GM18526 (cell line): ENCODE results near the gene PDE4D.

ENCODE experiments used
- POLR2A ChIP-seq: IDR thresholded peaks from 3 replicates; pipeline ENCODE4 v1.6.1; 2011; ENCODE audit not compliant: insufficient read length; ENCODE audit errors: extremely low read depth

Gene PDE4D

DNA sequence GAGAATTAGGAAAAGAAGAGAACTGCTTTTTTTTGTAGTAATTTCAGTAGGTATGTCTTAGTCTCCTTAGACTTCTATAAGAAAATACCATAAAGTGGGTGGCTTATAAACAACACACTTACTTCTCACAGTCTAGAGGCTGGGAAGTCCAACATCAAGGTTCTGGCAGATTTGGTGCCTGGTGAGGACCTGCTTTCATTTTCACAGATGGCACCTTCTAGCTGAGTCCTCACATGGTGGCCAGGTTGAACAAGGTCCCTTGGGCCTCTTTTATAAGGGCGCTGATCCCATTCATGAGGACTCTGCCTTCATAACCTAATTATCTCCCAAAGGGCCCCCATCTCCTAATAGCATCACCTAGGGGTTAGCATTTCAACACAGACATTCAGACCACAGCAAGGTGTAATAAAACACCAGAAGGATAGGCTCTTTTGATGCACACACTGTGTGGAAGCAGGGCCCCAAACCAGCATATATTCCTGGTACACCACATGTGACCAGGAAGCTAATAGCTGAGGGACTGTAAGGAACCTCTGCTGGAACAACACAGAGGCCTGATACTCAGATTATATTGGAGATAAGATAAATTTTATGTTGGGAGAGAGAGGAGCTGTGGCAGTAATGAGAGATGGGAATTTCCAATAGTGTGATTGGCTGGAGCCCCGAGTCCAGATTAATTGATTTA lies 925.8 kb downstream of the PDE4D start:
- TF ChIP-seq POLR2A: no peak

DNA sequence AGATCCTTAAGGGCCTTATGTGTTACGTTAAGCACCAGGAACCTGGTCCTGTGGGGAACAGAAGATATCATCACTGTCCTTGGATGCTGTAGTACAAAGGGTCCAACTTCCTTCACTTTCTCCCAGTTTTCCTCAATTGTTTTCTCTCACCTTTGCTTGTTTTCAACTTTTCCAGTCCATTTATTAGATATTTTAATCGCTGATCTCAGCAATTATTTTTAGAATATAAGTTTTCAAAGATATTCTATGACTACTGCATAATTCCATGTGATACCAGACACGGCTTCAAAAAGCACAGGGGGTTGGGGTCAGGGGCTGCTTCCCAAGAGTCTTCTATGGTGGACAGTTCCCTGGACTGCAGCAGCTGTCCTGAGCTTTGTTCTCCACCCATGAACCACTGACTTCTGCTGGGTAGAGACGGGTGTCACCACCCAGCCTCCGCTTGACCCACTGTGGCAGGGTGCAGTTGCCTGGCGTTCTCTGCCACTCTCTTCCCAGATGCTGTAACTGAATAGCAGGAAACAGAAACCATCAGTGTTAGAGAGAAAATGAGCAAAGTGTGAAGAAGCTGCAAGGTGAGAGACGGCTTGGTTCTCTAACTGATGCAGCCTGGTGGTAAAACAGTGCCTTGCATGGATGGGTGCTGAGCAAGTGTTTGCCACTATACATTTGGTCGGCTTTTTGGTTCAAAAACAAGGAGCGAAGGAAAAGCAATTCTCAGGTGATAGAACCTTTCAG lies 927.7 kb downstream of the PDE4D start:
- TF ChIP-seq POLR2A: no peak

GRCh38 chr5:58963821-58964220 lies 929.7 kb downstream of the PDE4D start:
- no peak for TF ChIP-seq POLR2A

- no peak for TF ChIP-seq POLR2A
These were observed 930.2 kb downstream of the PDE4D start for GRCh38 chr5:58963361-58963760.

DNA sequence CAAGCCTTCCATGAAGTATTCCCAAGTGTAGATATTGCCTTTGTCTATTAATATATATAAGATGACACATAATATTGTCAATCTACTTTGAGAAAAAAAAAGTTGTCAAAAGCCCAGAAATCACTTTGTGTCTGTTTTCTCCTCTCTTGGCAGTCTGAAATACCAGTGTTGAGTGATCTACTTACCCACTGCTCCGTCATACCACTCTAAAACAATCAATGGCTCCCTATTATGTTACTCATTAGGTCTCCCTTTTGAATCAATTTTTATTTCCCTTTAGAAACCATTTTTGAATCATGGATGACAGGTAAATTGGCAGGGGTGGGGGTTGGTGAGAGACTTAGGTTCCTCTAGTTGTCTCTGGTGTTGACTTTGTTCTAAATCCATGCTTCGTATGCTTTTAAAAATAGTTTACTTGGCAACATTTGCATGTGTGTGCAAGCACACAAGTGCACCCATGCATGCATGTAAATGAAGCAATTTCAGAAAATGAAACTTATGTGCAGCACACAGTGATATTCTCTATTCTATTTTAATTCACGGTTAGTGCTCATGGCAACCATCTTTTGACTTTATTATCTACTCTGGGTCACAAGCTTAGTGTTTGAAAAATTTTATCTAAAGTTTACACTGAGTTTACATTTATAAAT lies 931.8 kb downstream of the PDE4D start:
- no peak for TF ChIP-seq POLR2A

- no peak for TF ChIP-seq POLR2A
These were observed 934.8 kb downstream of the PDE4D start for GRCh38 chr5:58958701-58959100.

GRCh38 chr5:58950224-58950623 lies 943.3 kb downstream of the PDE4D start:
- no peak for TF ChIP-seq POLR2A

DNA sequence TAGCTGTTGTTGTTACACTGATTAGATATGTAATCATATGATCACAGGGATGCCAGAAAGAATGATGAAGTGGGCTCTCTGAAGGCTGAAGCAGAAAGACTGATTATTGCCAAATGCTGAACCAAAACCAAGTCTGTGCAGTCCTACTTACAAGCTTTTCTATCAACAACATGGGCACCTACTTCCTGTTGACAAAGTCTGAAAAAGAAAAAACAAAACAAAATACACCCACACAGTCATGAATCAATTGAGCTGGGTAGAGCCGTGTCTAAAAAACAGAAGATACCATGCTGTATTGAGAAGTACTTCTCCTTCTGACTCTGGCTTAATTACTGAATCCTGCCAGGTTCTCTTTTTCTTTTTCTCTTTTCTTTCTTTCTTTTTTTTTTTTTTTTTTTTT lies 947.3 kb downstream of the PDE4D start:
- no peak for TF ChIP-seq POLR2A

GRCh38 chr5:58944221-58944620 lies 949.3 kb downstream of the PDE4D start:
- no peak for TF ChIP-seq POLR2A

DNA sequence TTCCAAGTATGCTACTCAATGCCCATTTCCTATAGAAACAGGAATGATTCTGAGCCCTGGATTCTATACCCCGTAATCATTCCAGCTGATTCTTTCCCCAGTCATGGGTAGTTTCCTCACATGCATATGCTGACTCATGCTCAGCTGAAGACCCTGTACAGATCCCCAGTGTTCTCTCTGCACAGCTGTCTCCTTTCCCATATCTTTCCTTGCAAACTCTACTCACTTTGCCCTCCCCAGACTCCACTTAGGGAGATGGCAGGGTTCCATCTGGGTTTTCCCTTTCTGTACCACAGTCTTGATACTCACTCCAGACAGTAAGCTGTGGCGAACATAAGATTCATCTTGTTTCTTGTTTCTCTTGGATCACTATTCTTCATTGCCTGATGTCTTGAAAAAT lies 953.1 kb downstream of the PDE4D start:
- no peak for TF ChIP-seq POLR2A

DNA sequence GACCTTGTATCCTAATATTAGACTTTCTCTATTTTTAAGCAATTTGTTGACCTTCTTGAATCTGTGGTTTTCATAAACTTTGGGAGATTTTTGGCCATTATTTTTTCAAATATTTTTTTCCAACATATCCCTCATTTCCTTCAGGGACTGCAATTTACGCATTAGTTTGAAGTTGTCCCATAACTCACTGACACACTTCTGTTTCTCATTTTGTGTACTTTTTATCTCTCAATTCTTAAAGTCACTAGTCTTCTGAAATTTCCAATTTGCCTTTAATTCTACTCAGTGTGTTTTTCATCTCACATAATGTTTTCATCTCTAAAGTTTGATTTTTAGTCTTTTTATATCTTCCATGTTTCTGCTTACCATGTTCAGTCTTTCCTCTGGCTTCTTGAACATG lies 953.9 kb downstream of the PDE4D start:
- no peak for TF ChIP-seq POLR2A

GRCh38 chr5:58938563-58939424 lies 954.7 kb downstream of the PDE4D start:
- no peak for TF ChIP-seq POLR2A

DNA sequence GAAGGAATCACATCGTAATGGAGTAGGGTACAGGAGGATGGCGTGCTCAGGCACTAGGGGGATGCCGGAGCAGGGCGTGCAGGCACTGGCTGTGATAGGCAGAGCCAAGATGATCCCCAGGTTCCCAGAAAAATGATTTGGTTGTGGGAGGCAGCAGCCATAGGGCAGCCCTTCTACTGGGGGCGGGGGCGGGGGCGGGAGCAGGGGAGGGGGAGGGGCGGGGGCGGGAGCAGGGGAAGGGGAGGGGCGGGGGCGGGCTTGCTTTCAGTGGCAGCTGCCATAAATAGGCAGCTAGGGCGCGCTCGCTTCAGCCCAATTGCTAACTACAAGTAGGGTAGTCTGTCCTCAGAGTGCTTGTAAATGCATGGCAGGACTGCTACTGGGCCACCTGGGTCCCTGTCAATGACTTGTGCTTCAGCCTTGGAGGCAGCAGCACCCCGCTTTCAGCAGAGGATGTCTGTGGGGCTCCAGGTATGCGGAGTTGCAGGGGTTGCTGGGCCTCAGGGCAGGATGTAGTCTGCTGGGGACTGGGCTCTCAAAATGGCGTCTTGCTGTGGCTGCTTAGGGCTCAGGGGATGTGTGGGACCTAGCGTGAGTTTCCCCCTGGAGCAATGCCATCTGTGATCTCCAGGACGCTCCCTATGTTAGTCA lies 956.4 kb downstream of the PDE4D start:
- no peak for TF ChIP-seq POLR2A

GRCh38 chr5:58934629-58935097 lies 958.9 kb downstream of the PDE4D start:
- no peak for TF ChIP-seq POLR2A
